H1 (cell line): ENCODE data around the gene IKZF1. TPM values are rescaled to one million over a fixed set of nuclear protein-coding genes. Genes with fewer than 3 reads are reported as not detected.

Source experiments
- CTCF ChIA-PET: fragments of 300-600 bp; sonication (Branson Sonifier 250); formaldehyde crosslinking; loops from one replicate; lab custom pipeline; 2021; ENCODE audit not compliant: partially characterized antibody; lab: Charles Lee
- POLR2A ChIA-PET: fragments of 300-600 bp; sonication (Branson Sonifier 250); formaldehyde crosslinking; loops from one replicate; lab custom pipeline; 2021; ENCODE audit warnings: inconsistent platforms; ENCODE audit not compliant: partially characterized antibody; lab: Charles Lee
- DNase-seq, 2 experiments: peaks; one replicate each; pipeline versions ENCODE4 v3.0.0 to v3.0.0-alpha.2; 2010 to 2022; ENCODE audit warnings: low spot score in 2 of 2, low read depth in 1 of 2, mixed read lengths in 1 of 2
- FAIRE-seq: peaks from 2 replicates; lab custom pipeline; 2011; peaks lifted over from hg19 to GRCh38; lab: Jason Lieb, UNC
- H2AFZ ChIP-seq: 2 replicates; pipeline ENCODE4 v1.8.1; 2012; ENCODE audit warnings: low read length, inconsistent platforms
- H2AK5ac ChIP-seq: 2 replicates; pipeline ENCODE4 v1.6.1; 2013; ENCODE audit warnings: low read depth, low read length
- H2BK120ac ChIP-seq: replicated peaks from 2 replicates; pipeline ENCODE3; 2013; ENCODE audit warnings: low read depth, low read length, inconsistent platforms
- H2BK12ac ChIP-seq: 2 replicates; pipeline ENCODE4 v1.6.1; 2013; ENCODE audit warnings: low read depth, low read length
- H2BK15ac ChIP-seq: 2 replicates; pipeline ENCODE4 v1.6.1; 2013; ENCODE audit warnings: low read length
- H2BK20ac ChIP-seq: 2 replicates; pipeline ENCODE4 v1.6.1; 2013; ENCODE audit warnings: low read length
- H2BK5ac ChIP-seq: 2 replicates; pipeline ENCODE4 v1.6.1; 2013; ENCODE audit warnings: low read depth, low read length
- H3K14ac ChIP-seq: 2 replicates; pipeline ENCODE4 v1.6.1; 2013; ENCODE audit warnings: inconsistent platforms; ENCODE audit not compliant: insufficient read length
- H3K18ac ChIP-seq: 2 replicates; pipeline ENCODE4 v1.6.1; 2013; ENCODE audit warnings: low read length; ENCODE audit errors: extremely low read depth
- H3K23ac ChIP-seq: 2 replicates; pipeline ENCODE4 v1.6.1; 2013; ENCODE audit warnings: inconsistent platforms; ENCODE audit not compliant: insufficient read length
- H3K23me2 ChIP-seq: 2 replicates; pipeline ENCODE4 v1.6.1; 2013; ENCODE audit warnings: low read depth, low read length
- H3K27ac ChIP-seq: 2 replicates; pipeline ENCODE4 v1.6.1; 2011; ENCODE audit warnings: low read depth, low read length, inconsistent platforms
- H3K27me3 ChIP-seq, 4 experiments: replicated peaks in 1 of 4; 1 replicate in 1 of 4; 2 replicates in 3 of 4; pipeline versions ENCODE4 v1.6.1 to v1.8.1; 2011 to 2013; ENCODE audit warnings: low read length in 3 of 4, mild to moderate bottlenecking in 3 of 4, inconsistent platforms in 2 of 4, mixed read lengths in 2 of 4, moderate library complexity in 1 of 4; ENCODE audit not compliant: control insufficient read depth in 3 of 4, insufficient read depth in 3 of 4; ENCODE audit errors: extremely low read depth in 1 of 4
- H3K36me3 ChIP-seq, 4 experiments: 2 replicates each; pipeline versions ENCODE4 v1.6.1 to v1.8.1; 2011 to 2013; ENCODE audit warnings: mild to moderate bottlenecking in 4 of 4, low read length in 3 of 4, moderate library complexity in 2 of 4, control low read depth in 1 of 4, inconsistent platforms in 1 of 4; ENCODE audit not compliant: insufficient read depth in 4 of 4, control insufficient read depth in 2 of 4
- H3K4ac ChIP-seq: replicated peaks from 2 replicates; pipeline ENCODE3; 2013; ENCODE audit warnings: low read length, low read depth, mixed read lengths, inconsistent platforms; ENCODE audit not compliant: insufficient read length
- H3K4me1 ChIP-seq, 4 experiments: replicated peaks in 1 of 4; 1 replicate in 1 of 4; 2 replicates in 3 of 4; pipeline versions ENCODE4 v1.6.1 to v1.8.1; 2011 to 2013; ENCODE audit warnings: low read length in 3 of 4, inconsistent platforms in 2 of 4, mixed read lengths in 1 of 4; ENCODE audit not compliant: insufficient read depth in 4 of 4, control insufficient read depth in 3 of 4
- H3K4me2 ChIP-seq, 2 experiments: 2 replicates each; pipeline versions ENCODE4 v1.6.1 to v1.8.1; 2011 to 2013; ENCODE audit warnings: low read depth in 2 of 2, low read length in 2 of 2, control low read depth in 1 of 2, inconsistent platforms in 1 of 2, mild to moderate bottlenecking in 1 of 2; ENCODE audit not compliant: insufficient read depth in 1 of 2
- H3K4me3 ChIP-seq, 4 experiments: fragments of 200-600, 300-600 bp in 1 of 4; sonication (generic), shearing (Covaris generic), sonication (Bioruptor Twin) in 1 of 4; 2 replicates each; pipeline versions ENCODE4 v1.5.1 to v1.8.1; 2011 to 2016; ENCODE audit warnings: low read length in 4 of 4, low read depth in 3 of 4, control low read depth in 2 of 4, inconsistent platforms in 2 of 4, mild to moderate bottlenecking in 2 of 4, mixed read lengths in 1 of 4, moderate library complexity in 1 of 4; ENCODE audit not compliant: insufficient read depth in 2 of 4; ENCODE audit errors: extremely low read depth in 1 of 4
- H3K56ac ChIP-seq: replicated peaks from 2 replicates; pipeline ENCODE3; 2013; ENCODE audit warnings: low read depth, mild to moderate bottlenecking, mixed read lengths, low read length, inconsistent platforms; ENCODE audit not compliant: insufficient read length
- H3K79me1 ChIP-seq: 2 replicates; pipeline ENCODE4 v1.6.1; 2013; ENCODE audit warnings: low read depth, low read length, control low read depth
- H3K79me2 ChIP-seq, 2 experiments: 2 replicates each; pipeline versions ENCODE4 v1.6.1 to v1.8.1; 2012 to 2013; ENCODE audit warnings: low read length in 2 of 2, mild to moderate bottlenecking in 2 of 2, inconsistent platforms in 1 of 2; ENCODE audit not compliant: insufficient read depth in 2 of 2, control insufficient read depth in 1 of 2
- H3K9ac ChIP-seq, 4 experiments: replicated peaks in 1 of 4; 1 replicate in 1 of 4; 2 replicates in 3 of 4; pipeline versions ENCODE4 v1.6.1 to v1.8.1; 2011 to 2013; ENCODE audit warnings: low read depth in 3 of 4, low read length in 3 of 4, control low read depth in 2 of 4, mild to moderate bottlenecking in 2 of 4, moderate library complexity in 2 of 4, inconsistent platforms in 1 of 4; ENCODE audit errors: extremely low read depth in 1 of 4
- H3K9me3 ChIP-seq, 2 experiments: 2 replicates each; pipeline versions ENCODE4 v1.6.1 to v1.8.1; 2012 to 2013; ENCODE audit warnings: mild to moderate bottlenecking in 2 of 2, moderate library complexity in 2 of 2, control low read depth in 1 of 2, inconsistent platforms in 1 of 2, low read depth in 1 of 2, low read length in 1 of 2, mixed read lengths in 1 of 2; ENCODE audit not compliant: insufficient read depth in 2 of 2
- H4K20me1 ChIP-seq, 2 experiments: replicated peaks in 1 of 2; 2 replicates each; pipeline versions ENCODE3 to v1.8.1; 2011 to 2013; ENCODE audit warnings: inconsistent platforms in 2 of 2, low read length in 2 of 2, mild to moderate bottlenecking in 1 of 2; ENCODE audit not compliant: insufficient read depth in 2 of 2, control insufficient read depth in 1 of 2
- H4K5ac ChIP-seq: 2 replicates; pipeline ENCODE4 v1.6.1; 2013; ENCODE audit warnings: low read length, low read depth, mixed read lengths, inconsistent platforms; ENCODE audit not compliant: insufficient read length
- H4K8ac ChIP-seq: 2 replicates; pipeline ENCODE4 v1.8.0; 2013; ENCODE audit warnings: mild to moderate bottlenecking, moderate library complexity, low read length, inconsistent platforms; ENCODE audit not compliant: insufficient read depth; ENCODE audit errors: extremely low read depth
- H4K91ac ChIP-seq: replicated peaks from 2 replicates; pipeline ENCODE3; 2013; ENCODE audit warnings: low read length, mixed read lengths, inconsistent platforms; ENCODE audit not compliant: insufficient read length
- KDM5A ChIP-seq: fragments of 200-600 bp; IDR thresholded peaks from 2 replicates; pipeline ENCODE4 v1.7.1; 2012; ENCODE audit warnings: mild to moderate bottlenecking, low read length, inconsistent platforms, mixed read lengths
- RNF2 ChIP-seq: fragments of 200-900, 300-1000 bp; sonication (generic); IDR thresholded peaks from 2 replicates; pipeline ENCODE4 v1.7.1; 2016; ENCODE audit warnings: borderline replicate concordance, low read depth, mild to moderate bottlenecking, antibody characterized with exemption, low read length; ENCODE audit not compliant: poor library complexity, severe bottlenecking; ENCODE audit errors: missing control alignments
- SRF ChIP-seq: IDR thresholded peaks from 2 replicates; pipeline ENCODE4 v1.6.1; 2011; ENCODE audit warnings: mild to moderate bottlenecking, low read depth, low read length, moderate library complexity
- whole genome bisulfite sequencing, 2 experiments: shearing (Covaris generic) in 1 of 2; methylation state at CpG; one replicate each; pipeline versions ENCODE4 v1.1.6 to v1.1.7; 2013 to 2015; ENCODE audit warnings: low lambda C conversion rate in 2 of 2, mixed read lengths in 2 of 2, inconsistent platforms in 1 of 2, low coverage in 1 of 2, missing lambda C conversion rate in 1 of 2; ENCODE audit not compliant: insufficient replicate concordance in 2 of 2, insufficient coverage in 1 of 2, insufficient read length in 1 of 2; ENCODE audit errors: extremely low coverage in 1 of 2, missing lambda C conversion rate in 1 of 2; 5-methylcytosine and 5-hydroxymethylcytosine counted together
- polyA plus RNA-seq, 7 experiments: library from polyadenylated mRNA; depleted of rRNA in 3 of 7; stranded (reverse) in 5 of 7; unstranded in 2 of 7; fragments of >200 nt in 5 of 7; fragments of 200-250 nt in 2 of 7; gene quantifications; 1 replicate in 5 of 7; 2 replicates in 1 of 7; 4 replicates in 1 of 7; pipeline versions ENCODE4 v1.2.1 to v1.2.3, GENCODE V29; 2011 to 2013; ENCODE audit warnings: missing spikeins in 2 of 7, mixed read lengths in 2 of 7
- total RNA-seq: library from RNA; stranded (reverse); fragmentation: NEBNext Ultra II Directional; extraction: Animal tissue kit (Norgen Biotek cat#: 25700); gene quantifications from 2 replicates; pipeline ENCODE4 v1.2.1, GENCODE V29; 2021

IKZF1 gene
- total and polyA plus RNA-seq, 2 of the 8 experiments (the other 6 are each of a cell fraction or from before 2014, with no cell fraction given), result 0.74 to 1.5 TPM

DNA sequence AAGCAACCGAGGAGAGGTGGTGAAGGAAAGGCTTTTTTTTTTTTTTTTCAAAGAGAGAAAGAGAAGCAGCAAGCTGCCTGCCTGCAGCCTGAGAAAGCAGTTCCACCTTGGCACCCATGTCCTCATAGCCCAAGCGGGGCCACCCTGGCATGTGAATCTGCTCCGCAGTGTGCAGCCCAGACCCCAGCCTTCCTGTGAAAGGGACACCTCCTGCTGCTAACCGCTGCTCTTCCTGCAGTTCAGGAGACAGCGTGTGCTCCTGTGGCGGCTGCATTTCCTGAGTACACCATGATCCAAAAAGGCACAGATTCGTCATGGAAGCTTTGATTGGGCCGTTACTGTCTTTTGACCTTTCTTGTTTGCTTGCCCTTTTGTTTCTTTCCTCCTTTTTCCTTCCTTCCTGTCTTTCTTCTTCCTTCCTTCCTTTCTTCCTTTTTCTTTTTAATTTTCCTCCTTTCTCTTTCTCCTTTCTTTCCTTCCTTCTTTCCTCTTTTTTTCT is 38.1 kb downstream of the IKZF1 start:
- H3K36me3 ChIP-seq, result no peaks in the 10 kb centered on the region
- 39% methylated on average over 7 of the region's 8 CpGs; no CpG with 5 or more reads in 1 of the 2 experiments for WGBS, 2 experiments
- no peak overlapping the region for H2BK12ac ChIP-seq
- peaks cover 0 to 6% (median 3%) of the 10 kb centered on the region in 4 experiments; a peak in 5 of 7 replicates for H3K4me1 ChIP-seq
- no peak overlapping the region for H3K27ac ChIP-seq
- peak overlapping the region in 1 of 4 experiments; percentile 17; a peak in 2 of 8 replicates for H3K4me3 ChIP-seq
- peak overlapping the region; percentile 48; the same call in 1 of the 2 replicates for H4K8ac ChIP-seq
- no peak overlapping the region for H2AK5ac ChIP-seq
- no peak overlapping the region for H2BK5ac ChIP-seq
- H3K79me1 ChIP-seq, result no peaks in the 10 kb centered on the region
- no peak overlapping the region for H3K56ac ChIP-seq
- peak overlapping the region in 1 of 2 experiments; percentile 55; a peak in 1 of 4 replicates for H3K4me2 ChIP-seq
- H4K20me1 ChIP-seq, result no peaks in the 10 kb centered on the region
- H3K14ac ChIP-seq, result no peak overlapping the region
- H2BK15ac ChIP-seq, result no peak overlapping the region
- FAIRE-seq (no peak), DNase-seq (no peak)
- H2AFZ ChIP-seq, result peak overlapping the region; percentile 87
- H2BK120ac ChIP-seq, result no peak overlapping the region
- no peak overlapping the region for H2BK20ac ChIP-seq
- H3K9ac ChIP-seq, result no peak overlapping the region
- H3K23ac ChIP-seq, result no peak overlapping the region
- TF ChIP-seq KDM5A (no peak), SRF (no peak), RNF2 (no peak)
- H3K23me2 ChIP-seq, result no peaks in the 10 kb centered on the region; the same call in 1 of the 2 replicates
- H3K27me3 ChIP-seq, result no peaks in the 10 kb centered on the region
- H3K4ac ChIP-seq, result peak overlapping the region; percentile 69
- peak overlapping the region; percentile 60; the same call in 1 of the 2 replicates for H3K18ac ChIP-seq
- H4K5ac ChIP-seq, result no peak overlapping the region
- peak overlapping the region; percentile 34 for H4K91ac ChIP-seq
- H3K9me3 ChIP-seq, result no peaks in the 10 kb centered on the region
- CTCF ChIA-PET, result interaction anchor here (1.1 kb wide), 1 partner anchor 137 kb away, joined by 5 read pairs; no protein-coding TSS in a partner anchor
- no peaks in the 10 kb centered on the region for H3K79me2 ChIP-seq
- POLR2A ChIA-PET, result interaction anchor here (0.9 to 1.0 kb wide), 2 partner anchors 11 to 23 kb away, joined by 3 read pairs; no protein-coding TSS in a partner anchor
